ENCODE measurements around the gene TMEM80.
"Not testable (repeated sequence)": the region's sequence is repeated elsewhere in the genome, so short reads cannot be mapped to it uniquely, and the experiment has no call there.

The TMEM80 gene

GRCh38 chr11:679271-680207 is 16.1 kb upstream of the TMEM80 start:
- no peak for DNase-seq (ENCODE audit: low spot score)

GRCh38 chr11:680476-680875 is 15.1 kb upstream of the TMEM80 start:
- no peak for DNase-seq (ENCODE audit: low spot score)

- DNase-seq (ENCODE audit: low spot score) = no peak
These were observed 14.6 kb upstream of the TMEM80 start for GRCh38 chr11:680970-681369.

GRCh38 chr11:686451-687243 is 9.0 kb upstream of the TMEM80 start:
- DNase-seq (ENCODE audit: low spot score) = no peak

GRCh38 chr11:687751-688150 is 7.9 kb upstream of the TMEM80 start:
- no peak for DNase-seq (ENCODE audit: low spot score)

- DNase-seq (ENCODE audit: low spot score) = no peak
These were observed 6.9 kb upstream of the TMEM80 start for GRCh38 chr11:688681-689080.

GRCh38 chr11:689625-690024 is 6.0 kb upstream of the TMEM80 start:
- no peak for DNase-seq (ENCODE audit: low spot score)

GRCh38 chr11:690244-690643 is 5.4 kb upstream of the TMEM80 start:
- DNase-seq (ENCODE audit: low spot score) = not testable (repeated sequence)

GRCh38 chr11:690738-691633 is 4.6 kb upstream of the TMEM80 start:
- no peak for DNase-seq (ENCODE audit: low spot score)

- DNase-seq (ENCODE audit: low spot score) = no peak
These were observed 3.7 kb upstream of the TMEM80 start for GRCh38 chr11:691710-692590.

GRCh38 chr11:692824-693414 is 2.7 kb upstream of the TMEM80 start:
- no peak for DNase-seq (ENCODE audit: low spot score)

GRCh38 chr11:693415-693831 is 2.2 kb upstream of the TMEM80 start:
- DNase-seq (ENCODE audit: low spot score) = no peak

GRCh38 chr11:693887-694562 is 1.6 kb upstream of the TMEM80 start:
- DNase-seq (ENCODE audit: low spot score) = no peak

GRCh38 chr11:694563-695287 is 891 bp upstream of the TMEM80 start, which contains the start of gene DEAF1:
Gene DEAF1, minus strand, starts transcription at chr11:695222. Its CDS starts 175 bp downstream, at chr11:695047.
- DNase-seq (ENCODE audit: low spot score) = peak; percentile 87

GRCh38 chr11:695288-695537 is 403 bp upstream of the TMEM80 start:
- no peak for DNase-seq (ENCODE audit: low spot score)

GRCh38 chr11:696955-697491 is 1.4 kb downstream of the TMEM80 start:
- DNase-seq (ENCODE audit: low spot score) = no peak

- DNase-seq (ENCODE audit: low spot score) = no peak
These were observed 2.2 kb downstream of the TMEM80 start for GRCh38 chr11:697811-698311.

GRCh38 chr11:698493-699115 is 3.0 kb downstream of the TMEM80 start:
- no peak for DNase-seq (ENCODE audit: low spot score)

- no peak for DNase-seq (ENCODE audit: low spot score)
These were observed 3.5 kb downstream of the TMEM80 start for GRCh38 chr11:699116-699508.
